Measurements from ENCODE around the gene XK.

GRCh38 chrX:37676811-37677210 lies 8.8 kb upstream of the XK start:
- no peak for TF ChIP-seq SRF (CRISPR knock-in tag; IDR thresholded peaks at IDR 0.05)
- TF ChIP-seq CTCF (IDR thresholded peaks at IDR 0.05 in 2 of 3, conservative IDR thresholded peaks at IDR 0.05 in 1 of 3; ENCODE audit: insufficient read depth in 2 of 3, low read depth in 1 of 3, low read length in 3 of 3), result no peak
- TF ChIP-seq E2F4 (CRISPR knock-in tag; IDR thresholded peaks at IDR 0.05; ENCODE audit: low read depth), result no peak
- TF ChIP-seq ARID3A (IDR thresholded peaks at IDR 0.05; ENCODE audit: borderline replicate concordance, low read depth, low read length), result no peak
- no peak for TF ChIP-seq EZH2 (IDR thresholded peaks at IDR 0.05; ENCODE audit: borderline replicate concordance, low read depth, low read length)
- TF ChIP-seq, protein P1, sequence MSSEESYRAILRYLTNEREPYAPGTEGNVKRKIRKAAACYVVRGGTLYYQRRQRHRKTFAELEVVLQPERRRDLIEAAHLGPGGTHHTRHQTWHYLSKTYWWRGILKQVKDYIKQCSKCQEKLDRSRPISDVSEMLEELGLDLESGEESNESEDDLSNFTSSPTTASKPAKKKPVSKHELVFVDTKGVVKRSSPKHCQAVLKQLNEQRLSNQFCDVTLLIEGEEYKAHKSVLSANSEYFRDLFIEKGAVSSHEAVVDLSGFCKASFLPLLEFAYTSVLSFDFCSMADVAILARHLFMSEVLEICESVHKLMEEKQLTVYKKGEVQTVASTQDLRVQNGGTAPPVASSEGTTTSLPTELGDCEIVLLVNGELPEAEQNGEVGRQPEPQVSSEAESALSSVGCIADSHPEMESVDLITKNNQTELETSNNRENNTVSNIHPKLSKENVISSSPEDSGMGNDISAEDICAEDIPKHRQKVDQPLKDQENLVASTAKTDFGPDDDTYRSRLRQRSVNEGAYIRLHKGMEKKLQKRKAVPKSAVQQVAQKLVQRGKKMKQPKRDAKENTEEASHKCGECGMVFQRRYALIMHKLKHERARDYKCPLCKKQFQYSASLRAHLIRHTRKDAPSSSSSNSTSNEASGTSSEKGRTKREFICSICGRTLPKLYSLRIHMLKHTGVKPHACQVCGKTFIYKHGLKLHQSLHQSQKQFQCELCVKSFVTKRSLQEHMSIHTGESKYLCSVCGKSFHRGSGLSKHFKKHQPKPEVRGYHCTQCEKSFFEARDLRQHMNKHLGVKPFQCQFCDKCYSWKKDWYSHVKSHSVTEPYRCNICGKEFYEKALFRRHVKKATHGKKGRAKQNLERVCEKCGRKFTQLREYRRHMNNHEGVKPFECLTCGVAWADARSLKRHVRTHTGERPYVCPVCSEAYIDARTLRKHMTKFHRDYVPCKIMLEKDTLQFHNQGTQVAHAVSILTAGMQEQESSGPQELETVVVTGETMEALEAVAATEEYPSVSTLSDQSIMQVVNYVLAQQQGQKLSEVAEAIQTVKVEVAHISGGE (CRISPR knock-in tag; IDR thresholded peaks at IDR 0.05), result no peak

Measured in K562 (cell line).